ENCODE results near the gene DRD5.

Gene DRD5

GRCh38 chr4:9762823-9763475 is 18.5 kb upstream of the DRD5 start:
- no peaks in the 10 kb centered on the region for H3K36me3 Mint-ChIP-seq (ENCODE audit: low read depth)

GRCh38 chr4:9764155-9764696 is 17.2 kb upstream of the DRD5 start:
- Mint-ChIP-seq H3K4me3 (no peak overlapping the region), H3K27ac (no peak overlapping the region), H3K4me1 (peaks cover 9% of the 10 kb centered on the region), H3K27me3 (ENCODE audit: low read depth, poor library complexity) (peaks cover 41% of the 10 kb centered on the region), H3K36me3 (ENCODE audit: low read depth) (no peaks in the 10 kb centered on the region), H3K9me3 (no peaks in the 10 kb centered on the region)
- no peak for TF ChIP-seq CTCF (IDR thresholded peaks at IDR 0.05)
- no peak for DNase-seq

More at GRCh38 chr4:9762823-9763475, 18.5 kb upstream of the DRD5 start:
- Mint-ChIP-seq H3K4me3 (no peak overlapping the region), H3K27me3 (ENCODE audit: low read depth, poor library complexity) (peaks cover 40% of the 10 kb centered on the region), H3K4me1 (peaks cover 9% of the 10 kb centered on the region), H3K9me3 (no peaks in the 10 kb centered on the region), H3K27ac (no peak overlapping the region)
- TF ChIP-seq CTCF (IDR thresholded peaks at IDR 0.05) = peak; percentile 60
- DNase-seq = peak; percentile 52

GRCh38 chr4:9765091-9765490 is 16.3 kb upstream of the DRD5 start:
- peak; percentile 25 for DNase-seq

GRCh38 chr4:9769321-9769720 is 12.1 kb upstream of the DRD5 start:
- H3K9me3 Mint-ChIP-seq = no peaks in the 10 kb centered on the region
- peaks cover 62% of the 10 kb centered on the region for H3K27me3 Mint-ChIP-seq (ENCODE audit: low read depth, poor library complexity)

More at GRCh38 chr4:9765091-9765490, 16.3 kb upstream of the DRD5 start:
- Mint-ChIP-seq H3K27me3 (ENCODE audit: low read depth, poor library complexity) (peaks cover 46% of the 10 kb centered on the region), H3K4me3 (no peak overlapping the region), H3K9me3 (no peaks in the 10 kb centered on the region), H3K27ac (no peak overlapping the region), H3K36me3 (ENCODE audit: low read depth) (no peaks in the 10 kb centered on the region), H3K4me1 (peaks cover 9% of the 10 kb centered on the region)
- TF ChIP-seq CTCF (IDR thresholded peaks at IDR 0.05) = peak; percentile 51

GRCh38 chr4:9771034-9771433 is 10.4 kb upstream of the DRD5 start:
- Mint-ChIP-seq H3K4me3 (no peak overlapping the region), H3K27me3 (ENCODE audit: low read depth, poor library complexity) (peaks cover 71% of the 10 kb centered on the region), H3K4me1 (no peaks in the 10 kb centered on the region), H3K36me3 (ENCODE audit: low read depth) (no peaks in the 10 kb centered on the region), H3K9me3 (no peaks in the 10 kb centered on the region), H3K27ac (no peak overlapping the region)
- TF ChIP-seq CTCF (IDR thresholded peaks at IDR 0.05) = no peak
- DNase-seq = no peak

More at GRCh38 chr4:9769321-9769720, 12.1 kb upstream of the DRD5 start:
- no peak for TF ChIP-seq CTCF (IDR thresholded peaks at IDR 0.05)
- H3K4me1 Mint-ChIP-seq = no peaks in the 10 kb centered on the region
- H3K36me3 Mint-ChIP-seq (ENCODE audit: low read depth) = no peaks in the 10 kb centered on the region
- no peak overlapping the region for H3K27ac Mint-ChIP-seq
- no peak overlapping the region for H3K4me3 Mint-ChIP-seq
- no peak for DNase-seq

- Mint-ChIP-seq H3K4me3 (no peak overlapping the region), H3K9me3 (no peaks in the 10 kb centered on the region), H3K36me3 (ENCODE audit: low read depth) (no peaks in the 10 kb centered on the region), H3K27me3 (ENCODE audit: low read depth, poor library complexity) (peaks cover 75% of the 10 kb centered on the region), H3K27ac (no peak overlapping the region), H3K4me1 (no peaks in the 10 kb centered on the region)
- DNase-seq = no peak
- TF ChIP-seq CTCF (IDR thresholded peaks at IDR 0.05) = no peak
These were observed 8.0 kb upstream of the DRD5 start for GRCh38 chr4:9773471-9773870.
